Measurements from ENCODE around the gene RPS18. TPM values are rescaled to one million over a fixed set of nuclear protein-coding genes. Genes with fewer than 3 reads are reported as not detected.
"Not testable (repeated sequence)": the region's sequence is repeated elsewhere in the genome, so short reads cannot be mapped to it uniquely, and the experiment has no call there.

RPS18 gene
- total and polyA plus RNA-seq, 7 donors = 1,108 to 4,446 (median 1,410) TPM

DNA sequence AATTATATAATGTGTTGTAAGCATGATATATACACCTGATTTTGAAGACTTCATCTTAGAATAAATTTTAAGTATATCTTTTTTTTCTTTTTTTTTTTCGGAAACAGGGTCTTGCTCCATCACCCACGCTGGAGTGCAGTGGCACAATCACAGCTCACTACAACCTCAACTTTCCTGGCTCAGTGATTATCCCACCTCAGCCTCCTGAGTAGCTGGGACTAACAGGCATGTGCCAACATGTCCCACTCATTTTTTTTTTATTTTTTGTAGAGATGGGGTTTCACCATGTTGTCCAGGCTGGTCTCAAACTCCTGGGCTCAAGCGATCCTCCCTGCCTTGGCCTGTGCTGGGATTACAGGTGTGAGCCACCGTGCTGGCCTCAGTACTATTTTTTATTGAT is 17.3 kb upstream of the RPS18 start:
- peaks cover 8 to 75% of the 10 kb centered on the region in 2 donors for H3K36me3 ChIP-seq (ENCODE audit: insufficient read depth in 1 of 2, low read depth in 1 of 2)
- no peaks in the 10 kb centered on the region for H3K9me3 ChIP-seq
- TF ChIP-seq, protein P1, sequence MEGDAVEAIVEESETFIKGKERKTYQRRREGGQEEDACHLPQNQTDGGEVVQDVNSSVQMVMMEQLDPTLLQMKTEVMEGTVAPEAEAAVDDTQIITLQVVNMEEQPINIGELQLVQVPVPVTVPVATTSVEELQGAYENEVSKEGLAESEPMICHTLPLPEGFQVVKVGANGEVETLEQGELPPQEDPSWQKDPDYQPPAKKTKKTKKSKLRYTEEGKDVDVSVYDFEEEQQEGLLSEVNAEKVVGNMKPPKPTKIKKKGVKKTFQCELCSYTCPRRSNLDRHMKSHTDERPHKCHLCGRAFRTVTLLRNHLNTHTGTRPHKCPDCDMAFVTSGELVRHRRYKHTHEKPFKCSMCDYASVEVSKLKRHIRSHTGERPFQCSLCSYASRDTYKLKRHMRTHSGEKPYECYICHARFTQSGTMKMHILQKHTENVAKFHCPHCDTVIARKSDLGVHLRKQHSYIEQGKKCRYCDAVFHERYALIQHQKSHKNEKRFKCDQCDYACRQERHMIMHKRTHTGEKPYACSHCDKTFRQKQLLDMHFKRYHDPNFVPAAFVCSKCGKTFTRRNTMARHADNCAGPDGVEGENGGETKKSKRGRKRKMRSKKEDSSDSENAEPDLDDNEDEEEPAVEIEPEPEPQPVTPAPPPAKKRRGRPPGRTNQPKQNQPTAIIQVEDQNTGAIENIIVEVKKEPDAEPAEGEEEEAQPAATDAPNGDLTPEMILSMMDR (IDR thresholded peaks at IDR 0.05) = no peak
- no peak for DNase-seq
- intact Hi-C loops (cut with DNase I) = no loop called here
- no peaks in the 10 kb centered on the region for H3K27me3 ChIP-seq (ENCODE audit: insufficient read depth in 3 of 3, low read length in 2 of 3)
- H3K4me3 ChIP-seq = no peak overlapping the region
- peaks cover 5% of the 10 kb centered on the region for H3K4me1 ChIP-seq
- no peak for ATAC-seq
- no peak overlapping the region for H3K27ac ChIP-seq
- 90 to 98% (median 93%) methylated on average over 4 of the region's 4 CpGs for WGBS, 3 donors

GRCh38 chr6:33259032-33259431 is 12.8 kb upstream of the RPS18 start:
- ATAC-seq (no peak), DNase-seq (no peak)
- Histone ChIP-seq H3K27me3 (ENCODE audit: insufficient read depth in 3 of 3, low read length in 2 of 3) (no peaks in the 10 kb centered on the region), H3K27ac (no peak overlapping the region), H3K4me3 (no peak overlapping the region), H3K4me1 (no peaks in the 10 kb centered on the region), H3K36me3 (ENCODE audit: insufficient read depth in 1 of 2, low read depth in 1 of 2) (peaks cover 6 to 92% of the 10 kb centered on the region in 2 donors), H3K9me3 (no peaks in the 10 kb centered on the region)
- TF ChIP-seq, protein P1 (IDR thresholded peaks at IDR 0.05) = no peak
- intact Hi-C loops (cut with DNase I) = no loop called here
- WGBS, 3 donors = 93 to 97% (median 94%) methylated on average over 5 of the region's 5 CpGs

DNA sequence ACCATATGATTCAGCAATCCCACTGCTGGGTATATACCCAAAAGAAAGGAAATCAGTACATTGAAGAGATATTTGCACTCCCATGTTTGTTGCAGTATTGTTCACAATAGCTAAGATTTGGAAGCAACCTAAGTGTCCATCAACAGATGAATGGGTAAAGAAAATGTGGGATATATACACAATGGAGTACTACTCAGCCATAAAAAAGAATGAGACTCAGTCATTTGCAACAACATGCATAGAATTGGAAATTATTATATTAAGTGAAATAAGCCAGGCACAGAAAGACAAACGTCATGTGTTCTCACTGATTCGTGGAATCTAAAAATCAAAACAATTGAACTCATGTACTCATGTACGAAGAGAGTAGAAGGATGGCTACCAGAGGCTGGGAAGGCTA is 9.4 kb upstream of the RPS18 start:
- H3K27ac ChIP-seq; DNase-seq; H3K4me1 ChIP-seq; H3K27me3 ChIP-seq (ENCODE audit: insufficient read depth in 3 of 3, low read length in 2 of 3); H3K9me3 ChIP-seq; H3K4me3 ChIP-seq; intact Hi-C loops (cut with DNase I); ATAC-seq: not testable (repeated sequence)
- H3K36me3 ChIP-seq (ENCODE audit: insufficient read depth in 1 of 2, low read depth in 1 of 2) = peaks cover 14 to 97% of the 10 kb centered on the region in 2 donors
- 97 to 98% (median 98%) methylated on average over 3 of the region's 3 CpGs for WGBS, 3 donors

DNA sequence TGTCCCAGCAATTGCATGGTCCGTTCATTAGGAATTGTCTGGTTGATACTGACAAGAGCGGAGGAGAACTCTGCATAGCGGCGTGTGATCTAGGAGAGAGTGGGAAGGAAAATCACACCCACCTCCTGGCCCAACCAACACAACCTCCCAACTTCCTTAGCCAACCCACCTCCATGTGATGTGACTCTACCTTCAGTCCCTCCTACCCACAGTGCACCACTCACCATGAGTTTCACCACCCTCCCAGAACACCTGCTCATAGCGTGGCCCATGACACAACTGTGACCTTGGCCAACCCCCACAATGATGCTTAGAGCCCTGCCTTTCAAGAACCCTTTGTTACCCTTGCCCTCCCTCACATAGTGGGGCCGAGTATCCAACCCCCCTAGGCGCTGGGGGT is 7.9 kb upstream of the RPS18 start:
- DNase-seq = no peak
- Histone ChIP-seq H3K4me1 (no peaks in the 10 kb centered on the region), H3K4me3 (no peak overlapping the region), H3K9me3 (no peaks in the 10 kb centered on the region), H3K36me3 (ENCODE audit: insufficient read depth in 1 of 2, low read depth in 1 of 2) (peaks cover 14 to 99% of the 10 kb centered on the region in 2 donors), H3K27me3 (ENCODE audit: insufficient read depth in 3 of 3, low read length in 2 of 3) (no peaks in the 10 kb centered on the region), H3K27ac (no peak overlapping the region)
- TF ChIP-seq, protein P1 (IDR thresholded peaks at IDR 0.05) = no peak
- 78 to 83% (median 83%) methylated on average over 7 of the region's 7 CpGs for WGBS, 3 donors
- peak in 3 of 4 donors; percentile 14 to 31 (median 15) for ATAC-seq
- intact Hi-C loops (cut with DNase I) = no loop called here

DNA sequence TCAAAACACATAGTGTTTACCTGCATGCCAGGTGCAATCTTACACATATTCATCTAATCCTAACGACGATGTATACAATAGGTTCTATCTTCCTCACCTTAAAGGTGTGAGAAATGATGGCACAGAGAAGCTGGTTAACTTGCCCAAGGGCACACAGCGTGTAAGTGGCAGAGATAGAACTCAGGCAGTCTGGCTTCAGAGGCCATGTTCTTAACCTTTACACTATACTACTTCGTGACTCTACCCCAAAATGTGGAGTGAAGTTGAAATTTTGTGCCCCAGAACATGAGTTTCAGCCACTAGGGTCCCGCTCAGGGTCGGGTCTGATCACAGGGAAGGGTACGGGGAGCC is 783 bp upstream of the RPS18 start:
- peaks cover 45% of the 10 kb centered on the region for H3K4me1 ChIP-seq

More for the DNA sequence above, 783 bp upstream of the RPS18 start:
- 0 to 1% (median 1%) methylated on average over 7 of the region's 7 CpGs for WGBS, 3 donors
- TF ChIP-seq, protein P1 (IDR thresholded peaks at IDR 0.05) = no peak
- Histone ChIP-seq H3K4me3 (peak overlapping the region; percentile 81), H3K27me3 (ENCODE audit: insufficient read depth in 3 of 3, low read length in 2 of 3) (no peaks in the 10 kb centered on the region), H3K27ac (peak overlapping the region; percentile 97), H3K36me3 (ENCODE audit: insufficient read depth in 1 of 2, low read depth in 1 of 2) (peaks cover 2 to 71% of the 10 kb centered on the region in 2 donors), H3K9me3 (no peaks in the 10 kb centered on the region)
- intact Hi-C loops (cut with DNase I) = loop anchor here in 1 of 2 donors (10.0 kb wide), 1 partner anchor 134 kb away; no protein-coding TSS in a partner anchor
- ATAC-seq (peak; percentile 27 to 64 (median 36)), DNase-seq (no peak)
